Pancreas (tissue), 10 donors: ENCODE results near the gene STAG1. TPM values are rescaled to one million over a fixed set of nuclear protein-coding genes. Genes with fewer than 3 reads are reported as not detected.

Source experiments
- ATAC-seq, 4 donors: fragments of 200-7000 bp; cut with Tn5 transposase; one replicate each; pipeline versions ENCODE4 v1.8.0 to v1.9.1; 2020; ENCODE audit warnings: mild to moderate bottlenecking in 4 of 4, moderate library complexity in 4 of 4
- DNase-seq, 6 donors: peaks; one replicate each; pipeline ENCODE4 v3.0.0-alpha.2; 2020
- FAIRE-seq: peaks from 2 replicates; lab custom pipeline; 2012; peaks lifted over from hg19 to GRCh38; lab: Jason Lieb, UNC
- H3K27ac ChIP-seq, 4 donors: fragments of 200-600 bp; sonication (generic); 1 replicate in 3 of 4; 2 replicates in 1 of 4; pipeline versions ENCODE4 v1.5.0 to v1.8.0; 2020
- H3K27me3 ChIP-seq, 4 donors: fragments of 200-600 bp; one replicate each; pipeline ENCODE4 v1.8.0; 2021
- H3K36me3 ChIP-seq, 3 donors: fragments of 200-600 bp; sonication (generic) in 1 of 3; one replicate each; pipeline versions ENCODE4 v1.5.0 to v1.8.0; 2020 to 2021
- H3K4me1 ChIP-seq, 3 donors: fragments of 200-600 bp; one replicate each; pipeline ENCODE4 v1.8.0; 2021
- H3K4me3 ChIP-seq, 4 donors: fragments of 200-600 bp; sonication (generic) in 2 of 4; one replicate each; pipeline versions ENCODE4 v1.5.0 to v1.8.0; 2020 to 2021
- H3K9me3 ChIP-seq, 4 donors: fragments of 200-600 bp; one replicate each; pipeline ENCODE4 v1.8.0; 2021
- WGBS, 2 donors: extraction: QIAGEN DNeasy Blood & Tissue Kit; methylation state at CpG; one replicate each; pipeline ENCODE4 v1.1.7; 2013; 5-methylcytosine and 5-hydroxymethylcytosine counted together
- intact Hi-C, 3 donors: fragments of 100-400 bp; cut with DNase I; formaldehyde crosslinking; loops; one replicate each; pipeline versions ENCODE4 v1.11.1 to v1.14.2; 2022
- polyA plus RNA-seq, 2 donors: library from polyadenylated mRNA; stranded (reverse); fragments of 200-250 nt; gene quantifications; one replicate each; pipeline ENCODE4 v1.2.3, GENCODE V29; 2013
- total RNA-seq, 6 donors: library from RNA; stranded (reverse); fragmentation: NEBNext Ultra II Directional in 4 of 6; extraction: Animal tissue kit (Norgen Biotek cat#: 25700) in 4 of 6; gene quantifications; one replicate each; pipeline versions ENCODE4 v1.2.1 to v1.2.4, GENCODE V29; 2021 to 2023
- TF ChIP-seq, protein P1 (sequence below), 4 donors: fragments of 200-600 bp; sonication (generic) in 3 of 4; IDR thresholded peaks; one replicate each; pipeline versions ENCODE4 v1.5.0 to v1.8.0; 2021; ENCODE audit warnings: antibody characterized with exemption in 4 of 4
- donor health status: healthy with polysubstance abuse.
- donor health status: DM: no; HTN: no; CAD: no; lungs with moderate emphysema.
- donor health status: DM: no; HTN: no; CAD: no.
- donor health status: control.
- donor health status: control.
- donor health status: Bipolar disorder and iron deficiency.
- donor health status: DM: yes; HTN: yes; CAD: no.
- donor health status: DM: no; HTN: no; CAD: no.
- donor health status: DM: no; HTN: no; CAD: no.
- donor health status: DM: yes; HTN: yes; CAD: no.

STAG1 gene
- total and polyA plus RNA-seq, 8 donors, result 6.8 to 24.1 (median 18.6) TPM

DNA sequence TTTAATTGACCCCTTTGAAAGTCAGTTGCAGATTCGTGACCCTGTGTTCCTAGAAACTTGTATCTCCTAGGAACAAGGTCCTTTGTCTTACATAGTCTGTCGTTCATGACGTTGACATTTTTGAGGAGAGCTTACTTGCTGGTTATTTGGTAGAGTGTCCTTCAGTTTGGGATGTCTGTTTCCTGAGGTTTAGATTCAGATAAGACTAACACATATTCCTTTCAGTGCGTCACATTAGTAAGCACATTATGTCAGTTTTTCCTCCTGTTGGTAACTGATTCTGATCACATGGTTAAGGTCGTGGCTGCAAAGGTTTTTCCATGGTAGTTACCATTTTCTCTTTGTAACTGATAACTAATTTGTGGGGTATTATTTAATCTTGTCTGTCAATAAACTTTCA, 421.3 kb downstream of the STAG1 start:
- no peak for FAIRE-seq
- ATAC-seq, result no peak
- H3K27ac ChIP-seq, result no peak overlapping the region
- no peaks in the 10 kb centered on the region for H3K9me3 ChIP-seq
- no peak overlapping the region for H3K4me3 ChIP-seq
- H3K4me1 ChIP-seq, result no peaks in the 10 kb centered on the region
- TF ChIP-seq, protein P1, sequence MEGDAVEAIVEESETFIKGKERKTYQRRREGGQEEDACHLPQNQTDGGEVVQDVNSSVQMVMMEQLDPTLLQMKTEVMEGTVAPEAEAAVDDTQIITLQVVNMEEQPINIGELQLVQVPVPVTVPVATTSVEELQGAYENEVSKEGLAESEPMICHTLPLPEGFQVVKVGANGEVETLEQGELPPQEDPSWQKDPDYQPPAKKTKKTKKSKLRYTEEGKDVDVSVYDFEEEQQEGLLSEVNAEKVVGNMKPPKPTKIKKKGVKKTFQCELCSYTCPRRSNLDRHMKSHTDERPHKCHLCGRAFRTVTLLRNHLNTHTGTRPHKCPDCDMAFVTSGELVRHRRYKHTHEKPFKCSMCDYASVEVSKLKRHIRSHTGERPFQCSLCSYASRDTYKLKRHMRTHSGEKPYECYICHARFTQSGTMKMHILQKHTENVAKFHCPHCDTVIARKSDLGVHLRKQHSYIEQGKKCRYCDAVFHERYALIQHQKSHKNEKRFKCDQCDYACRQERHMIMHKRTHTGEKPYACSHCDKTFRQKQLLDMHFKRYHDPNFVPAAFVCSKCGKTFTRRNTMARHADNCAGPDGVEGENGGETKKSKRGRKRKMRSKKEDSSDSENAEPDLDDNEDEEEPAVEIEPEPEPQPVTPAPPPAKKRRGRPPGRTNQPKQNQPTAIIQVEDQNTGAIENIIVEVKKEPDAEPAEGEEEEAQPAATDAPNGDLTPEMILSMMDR (IDR thresholded peaks at IDR 0.05), result no peak
- DNase-seq, result no peak
- WGBS, 2 donors, result 82 to 91% methylated on average over 5 of the region's 5 CpGs
- H3K27me3 ChIP-seq, result no peaks in the 10 kb centered on the region
- intact Hi-C loops, result no loop called here
- peaks cover 0 to 8% (median 0%) of the 10 kb centered on the region in 3 donors for H3K36me3 ChIP-seq

DNA sequence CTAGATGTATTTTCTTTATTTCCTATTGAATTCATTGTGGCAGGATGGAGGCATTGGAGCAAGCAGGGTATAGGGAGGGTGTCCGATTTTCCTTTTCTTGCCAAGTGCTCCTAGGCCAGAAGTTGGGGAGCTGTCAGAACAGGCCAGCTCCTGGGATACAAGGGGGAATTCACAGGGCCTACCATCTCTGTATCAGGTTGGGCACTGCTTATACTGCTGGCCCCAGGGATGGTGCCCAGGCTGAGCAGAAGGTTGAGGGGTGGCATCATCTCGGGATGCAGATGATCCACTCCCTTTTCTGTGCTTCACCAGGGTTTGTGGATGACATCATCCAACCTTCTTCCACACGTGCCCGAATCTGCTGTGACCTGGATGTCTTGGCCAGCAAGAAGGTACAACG, 422.6 kb downstream of the STAG1 start:
- peaks cover 0 to 8% (median 0%) of the 10 kb centered on the region in 3 donors for H3K36me3 ChIP-seq
- DNase-seq (no peak), ATAC-seq (no peak), FAIRE-seq (no peak)
- H3K9me3 ChIP-seq, result no peaks in the 10 kb centered on the region
- H3K27me3 ChIP-seq, result no peaks in the 10 kb centered on the region
- intact Hi-C loops, result no loop called here
- 59 to 60% methylated on average over 5 of the region's 5 CpGs for WGBS, 2 donors
- TF ChIP-seq, protein P1 (IDR thresholded peaks at IDR 0.05), result no peak
- H3K4me1 ChIP-seq, result no peaks in the 10 kb centered on the region
- no peak overlapping the region for H3K27ac ChIP-seq
- no peak overlapping the region for H3K4me3 ChIP-seq

DNA sequence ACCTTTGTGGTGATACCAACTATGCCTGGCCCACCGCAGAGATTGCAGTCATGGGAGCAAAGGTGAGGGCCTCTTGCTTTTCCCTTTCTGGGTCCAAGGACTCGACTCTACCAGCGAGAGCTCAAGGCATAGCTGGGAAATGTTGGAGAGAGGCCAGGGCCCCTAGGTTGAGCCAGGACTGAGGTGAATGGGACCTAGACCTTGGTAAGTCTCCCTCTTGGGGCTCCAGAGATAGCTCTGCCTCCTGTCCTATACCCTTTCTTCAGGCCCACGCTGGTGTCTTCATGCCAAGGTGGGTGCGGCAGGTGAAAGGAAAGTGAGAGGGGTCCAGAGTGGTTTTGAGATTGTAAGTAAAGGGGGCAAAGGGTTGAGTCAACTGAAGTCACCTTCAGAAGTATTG, 424.5 kb downstream of the STAG1 start:
- H3K4me3 ChIP-seq, result no peak overlapping the region
- no peak for ATAC-seq
- H3K36me3 ChIP-seq, result peaks cover 0 to 12% (median 0%) of the 10 kb centered on the region in 3 donors
- H3K9me3 ChIP-seq, result no peaks in the 10 kb centered on the region
- H3K27ac ChIP-seq, result no peak overlapping the region
- TF ChIP-seq, protein P1 (IDR thresholded peaks at IDR 0.05), result no peak
- WGBS, 2 donors, result 94 to 99% methylated on average over 5 of the region's 5 CpGs
- no peaks in the 10 kb centered on the region for H3K27me3 ChIP-seq
- H3K4me1 ChIP-seq, result no peaks in the 10 kb centered on the region
- FAIRE-seq, result no peak
- intact Hi-C loops, result no loop called here
- no peak for DNase-seq

DNA sequence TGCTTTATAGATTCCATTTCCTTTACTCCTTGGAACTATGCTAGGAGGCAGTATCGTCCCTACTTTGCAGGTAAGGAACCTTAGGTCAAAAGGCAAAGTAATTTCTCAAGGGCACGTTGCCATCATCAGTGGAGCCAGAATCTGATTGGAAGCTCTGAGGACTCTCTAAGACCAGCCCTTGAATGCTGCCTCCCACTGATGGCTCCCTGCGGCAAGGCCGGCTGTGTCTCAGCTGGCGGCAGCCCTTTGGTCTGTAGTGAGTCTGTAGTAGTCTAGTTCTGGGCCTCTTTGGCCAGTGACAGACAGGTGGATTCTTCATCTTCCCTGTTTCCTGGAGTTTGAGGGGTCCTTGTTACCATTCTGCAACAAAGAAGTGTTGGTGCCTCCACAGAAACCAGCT, 425.9 kb downstream of the STAG1 start:
- ATAC-seq (no peak), FAIRE-seq (no peak), DNase-seq (no peak)
- TF ChIP-seq, protein P1 (IDR thresholded peaks at IDR 0.05), result no peak
- H3K9me3 ChIP-seq, result no peaks in the 10 kb centered on the region
- no peak overlapping the region for H3K4me3 ChIP-seq
- H3K4me1 ChIP-seq, result no peaks in the 10 kb centered on the region
- H3K27me3 ChIP-seq, result no peaks in the 10 kb centered on the region
- intact Hi-C loops, result no loop called here
- 96% methylated on average over 5 of the region's 5 CpGs for WGBS, 2 donors
- peaks cover 0 to 12% (median 0%) of the 10 kb centered on the region in 3 donors for H3K36me3 ChIP-seq
- no peak overlapping the region for H3K27ac ChIP-seq

DNA sequence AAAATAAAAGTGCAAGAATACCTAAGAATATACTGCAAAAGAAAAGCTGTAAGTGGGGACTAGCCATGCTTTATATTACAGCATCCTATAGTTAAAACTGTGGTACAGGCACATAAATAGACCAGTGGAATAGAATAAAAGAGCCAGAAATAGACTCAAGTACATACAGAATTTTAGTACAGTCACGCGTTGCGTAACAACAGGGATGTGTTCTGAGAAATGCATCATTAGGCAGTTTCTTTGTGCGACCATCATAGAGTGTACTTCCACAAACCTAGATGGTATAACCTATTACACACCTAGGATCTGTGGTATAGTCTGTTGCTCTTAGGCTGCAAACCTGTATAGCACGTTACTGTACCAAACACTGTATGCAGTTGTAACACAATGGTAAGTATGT, 440.2 kb downstream of the STAG1 start:
- ATAC-seq, result no peak
- Histone ChIP-seq H3K4me1 (no peaks in the 10 kb centered on the region), H3K27ac (no peak overlapping the region), H3K27me3 (no peaks in the 10 kb centered on the region), H3K4me3 (no peak overlapping the region), H3K9me3 (no peaks in the 10 kb centered on the region), H3K36me3 (no peaks in the 10 kb centered on the region)
- intact Hi-C loops, result no loop called here
- TF ChIP-seq, protein P1 (IDR thresholded peaks at IDR 0.05), result no peak
- WGBS, 2 donors, result 97 to 98% methylated on average over 5 of the region's 5 CpGs
- FAIRE-seq, result no peak
- DNase-seq, result no peak
